Gastroesophageal sphincter (tissue), 3 donors: Measurements from ENCODE around the gene TMEM192.

Experiments used
- POLR2A ChIP-seq, 2 donors: fragments of 450-650 bp; IDR thresholded peaks; one replicate each; pipeline ENCODE4 v1.6.1; 2017; ENCODE audit warnings: antibody characterized with exemption in 2 of 2, mild to moderate bottlenecking in 2 of 2, moderate library complexity in 1 of 2
- TF ChIP-seq, protein P1 (sequence below), 4 experiments: fragments of 200-600 bp in 2 of 4; fragments of 450-650 bp in 2 of 4; sonication (generic) in 1 of 4; IDR thresholded peaks; one replicate each; pipeline ENCODE4 v1.5.1; 2017 to 2019; ENCODE audit warnings: antibody characterized with exemption in 4 of 4, mild to moderate bottlenecking in 2 of 4, moderate library complexity in 2 of 4

DNA sequence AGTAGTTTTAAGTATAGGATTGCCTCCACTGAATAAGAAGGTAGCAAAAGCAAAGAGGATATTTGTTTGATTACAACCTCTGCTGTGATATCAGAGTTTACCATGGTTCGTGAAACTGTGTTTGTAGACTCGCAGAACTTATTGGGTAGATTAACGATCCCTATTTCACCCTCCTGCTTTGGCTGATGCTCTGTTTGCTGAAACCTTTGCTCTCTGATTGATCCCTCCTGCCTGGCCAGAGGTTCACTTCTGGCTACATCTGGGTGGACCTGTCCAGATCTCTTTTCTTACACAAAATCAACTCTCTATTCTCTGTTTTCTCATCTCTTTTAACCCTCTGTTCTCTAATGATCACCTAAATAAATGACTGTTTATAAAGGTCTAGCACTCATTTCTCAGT is 37.9 kb upstream of the TMEM192 start:
- TF ChIP-seq, protein P1, sequence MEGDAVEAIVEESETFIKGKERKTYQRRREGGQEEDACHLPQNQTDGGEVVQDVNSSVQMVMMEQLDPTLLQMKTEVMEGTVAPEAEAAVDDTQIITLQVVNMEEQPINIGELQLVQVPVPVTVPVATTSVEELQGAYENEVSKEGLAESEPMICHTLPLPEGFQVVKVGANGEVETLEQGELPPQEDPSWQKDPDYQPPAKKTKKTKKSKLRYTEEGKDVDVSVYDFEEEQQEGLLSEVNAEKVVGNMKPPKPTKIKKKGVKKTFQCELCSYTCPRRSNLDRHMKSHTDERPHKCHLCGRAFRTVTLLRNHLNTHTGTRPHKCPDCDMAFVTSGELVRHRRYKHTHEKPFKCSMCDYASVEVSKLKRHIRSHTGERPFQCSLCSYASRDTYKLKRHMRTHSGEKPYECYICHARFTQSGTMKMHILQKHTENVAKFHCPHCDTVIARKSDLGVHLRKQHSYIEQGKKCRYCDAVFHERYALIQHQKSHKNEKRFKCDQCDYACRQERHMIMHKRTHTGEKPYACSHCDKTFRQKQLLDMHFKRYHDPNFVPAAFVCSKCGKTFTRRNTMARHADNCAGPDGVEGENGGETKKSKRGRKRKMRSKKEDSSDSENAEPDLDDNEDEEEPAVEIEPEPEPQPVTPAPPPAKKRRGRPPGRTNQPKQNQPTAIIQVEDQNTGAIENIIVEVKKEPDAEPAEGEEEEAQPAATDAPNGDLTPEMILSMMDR (IDR thresholded peaks at IDR 0.05), result no peak
- TF ChIP-seq POLR2A (IDR thresholded peaks at IDR 0.05), result no peak
